Activated B cell treated with CpG ODN at 0.5 μM for 24 hours (primary cell): Measurements from ENCODE around the gene KIR3DL1. TPM values are rescaled to one million over a fixed set of nuclear protein-coding genes. Genes with fewer than 3 reads are reported as not detected.

ENCODE experiments used
- ATAC-seq: fragments of 200-7000 bp; cut with Tn5 transposase; one replicate; pipeline ENCODE4 v1.10.0; 2021; ENCODE audit warnings: low read depth, mild to moderate bottlenecking, moderate library complexity
- CTCF ChIA-PET: fragments of 350-600 bp; sonication (Branson Sonifier 250); formaldehyde crosslinking; loops from one replicate; lab custom pipeline; 2021; ENCODE audit warnings: antibody characterized with exemption; lab: Charles Lee
- POLR2A ChIA-PET: fragments of 350-600 bp; sonication (Branson Sonifier 250); formaldehyde crosslinking; loops from one replicate; lab custom pipeline; 2021; ENCODE audit warnings: antibody characterized with exemption; lab: Charles Lee
- DNase-seq: peaks from one replicate; pipeline ENCODE4 v3.0.0; 2022
- H3K27ac Mint-ChIP-seq: one replicate; pipeline ENCODE4 v1.8.0; 2020; ENCODE audit warnings: mixed read lengths
- H3K27me3 Mint-ChIP-seq: one replicate; pipeline ENCODE4 v1.8.0; 2021; ENCODE audit warnings: mixed read lengths
- H3K36me3 Mint-ChIP-seq: one replicate; pipeline ENCODE4 v1.8.0; 2021; ENCODE audit warnings: low read depth, mixed read lengths
- H3K4me1 Mint-ChIP-seq: one replicate; pipeline ENCODE4 v1.8.0; 2021; ENCODE audit warnings: mixed read lengths
- H3K4me3 Mint-ChIP-seq: one replicate; pipeline ENCODE4 v1.8.0; 2020; ENCODE audit warnings: mild to moderate bottlenecking, mixed read lengths
- H3K9me3 Mint-ChIP-seq: one replicate; pipeline ENCODE4 v1.8.0; 2020; ENCODE audit warnings: mixed read lengths
- CTCF ChIP-seq: fragments of 200-600 bp; IDR thresholded peaks from one replicate; pipeline ENCODE4 v1.8.0; 2022; ENCODE audit warnings: antibody characterized with exemption, mild to moderate bottlenecking
- intact Hi-C: fragments of 100-400 bp; cut with micrococcal nuclease; formaldehyde crosslinking; loops from one replicate; pipeline ENCODE4 v1.15.1; 2024
- total RNA-seq: library from RNA; stranded (reverse); gene quantifications from 2 replicates; pipeline ENCODE4 v1.2.3, GENCODE V29; 2022

Gene KIR3DL1
- total RNA-seq, 1 donor from 2014 or later: not detected

- peaks cover 3% of the 10 kb centered on the region for H3K4me1 Mint-ChIP-seq
- CTCF ChIA-PET: no interaction called here
- DNase-seq (no peak), ATAC-seq (no peak)
- no peak within 1 kb of the TSS for H3K27ac Mint-ChIP-seq
- POLR2A ChIA-PET: no interaction called here
- peaks cover 11% of the 10 kb centered on the region for H3K27me3 Mint-ChIP-seq
- intact Hi-C loops: no loop called here
- no peak for TF ChIP-seq CTCF
- H3K4me3 Mint-ChIP-seq: no peak within 1 kb of the TSS
- H3K9me3 Mint-ChIP-seq: no peaks in the 10 kb centered on the region
- H3K36me3 Mint-ChIP-seq: no peaks in the 10 kb centered on the region
These were observed 57.7 kb downstream of the KIR3DL1 start, which contains the start of gene FCAR for GRCh38 chr19:54873990-54874389. Gene FCAR (plus strand): TSS chr19:54874235. CDS start chr19:54874290, 55 bp downstream.

- TF ChIP-seq CTCF: no peak
- no peaks in the 10 kb centered on the region for H3K36me3 Mint-ChIP-seq
- no peak overlapping the region for H3K27ac Mint-ChIP-seq
- intact Hi-C loops: no loop called here
- DNase-seq (no peak), ATAC-seq (no peak)
- H3K27me3 Mint-ChIP-seq: peaks cover 17% of the 10 kb centered on the region
- H3K9me3 Mint-ChIP-seq: no peaks in the 10 kb centered on the region
- POLR2A ChIA-PET: no interaction called here
- peaks cover 3% of the 10 kb centered on the region for H3K4me1 Mint-ChIP-seq
- CTCF ChIA-PET: no interaction called here
- no peak overlapping the region for H3K4me3 Mint-ChIP-seq
These were observed 59.2 kb downstream of the KIR3DL1 start for GRCh38 chr19:54875506-54875905.

- Mint-ChIP-seq H3K9me3 (no peaks in the 10 kb centered on the region), H3K27ac (no peak overlapping the region), H3K36me3 (no peaks in the 10 kb centered on the region), H3K4me1 (peaks cover 3% of the 10 kb centered on the region), H3K4me3 (no peak overlapping the region), H3K27me3 (peaks cover 21% of the 10 kb centered on the region)
- ChIA-PET POLR2A (no interaction called here), CTCF (no interaction called here)
- no peak for TF ChIP-seq CTCF
- no peak for ATAC-seq
- no peak for DNase-seq
- intact Hi-C loops: no loop called here
These were observed 61.2 kb downstream of the KIR3DL1 start for GRCh38 chr19:54877471-54877870.

Other genes starting within 250 kb of the KIR3DL1 start
- 0.22 TPM in 1 of 2 replicates, not detected in the other for gene LILRA2, start 242.7 kb upstream of the KIR3DL1 start, total RNA-seq
- gene LILRA1, start 222.8 kb upstream of the KIR3DL1 start, total RNA-seq: 0.11 and 0.15 TPM in 2 replicates
- 142 and 171 TPM in 2 replicates for gene LILRB1, start 186.0 kb upstream of the KIR3DL1 start, total RNA-seq
- gene LILRB4, start 153.5 kb upstream of the KIR3DL1 start, total RNA-seq: 0.76 and 1.4 TPM in 2 replicates
- not detected in 2 replicates for gene KIR3DL3, start 92.0 kb upstream of the KIR3DL1 start, total RNA-seq
- gene KIR2DL3, start 78.0 kb upstream of the KIR3DL1 start, total RNA-seq: not detected in 2 replicates
- not detected in 2 replicates for gene KIR2DL1, start 46.7 kb upstream of the KIR3DL1 start, total RNA-seq
- gene KIR2DL4, start 12.9 kb upstream of the KIR3DL1 start, total RNA-seq: not detected in 2 replicates
- not detected in 2 replicates for gene KIR2DS4, start 16.2 kb downstream of the KIR3DL1 start, total RNA-seq
- gene KIR3DL2, start 34.0 kb downstream of the KIR3DL1 start, total RNA-seq: not detected in 2 replicates
- 0.20 TPM in 1 of 2 replicates, not detected in the other for gene FCAR, start 57.8 kb downstream of the KIR3DL1 start, total RNA-seq
- not detected in 2 replicates for gene NCR1, start 89.7 kb downstream of the KIR3DL1 start, total RNA-seq
- gene NLRP7, start 131.1 kb downstream of the KIR3DL1 start, total RNA-seq: 0.27 and 0.33 TPM in 2 replicates
- gene NLRP2, start 149.9 kb downstream of the KIR3DL1 start, total RNA-seq: 28.9 and 31.7 TPM in 2 replicates
- not detected in 2 replicates for gene GP6, start 221.8 kb downstream of the KIR3DL1 start, total RNA-seq
- gene RDH13, start 246.7 kb downstream of the KIR3DL1 start, total RNA-seq: 10.3 and 12.4 TPM in 2 replicates